ENCODE measurements around the gene NDUFB10. TPM values are rescaled to one million over a fixed set of nuclear protein-coding genes. Genes with fewer than 3 reads are reported as not detected.
A peak's percentile ranks its signal among the peaks of the same experiment; 100 is the strongest.

NDUFB10 gene
- total and polyA plus RNA-seq, 2 donors from 2014 or later: 123 to 432 TPM

- Histone ChIP-seq H3K9me3 (ENCODE audit: control insufficient read depth in 2 of 3, insufficient read depth in 1 of 3, low read length in 3 of 3) (no peaks in the 10 kb centered on the region), H3K27me3 (ENCODE audit: control insufficient read depth, insufficient read depth, low read length) (peaks cover 34% of the 10 kb centered on the region), H3K27ac (ENCODE audit: low read depth in 2 of 2, low read length in 2 of 2) (no peak overlapping the region), H3K4me3 (ENCODE audit: low read length in 3 of 3) (no peak overlapping the region), H3K9ac (ENCODE audit: low read length in 3 of 3) (no peak overlapping the region), H3K36me3 (ENCODE audit: control insufficient read depth in 2 of 3, insufficient read depth in 3 of 3, low read length in 3 of 3) (peaks cover 0 to 13% (median 8%) of the 10 kb centered on the region in 3 donors), H3K4me1 (ENCODE audit: control insufficient read depth in 2 of 3, insufficient read depth in 2 of 3, low read depth in 1 of 3, low read length in 3 of 3) (peaks cover 0 to 18% (median 8%) of the 10 kb centered on the region in 3 donors)
- FAIRE-seq (no peak), DNase-seq (peak in 1 of 5 donors; percentile 8)
- no peak for TF ChIP-seq CTCF (IDR thresholded peaks at IDR 0.05; ENCODE audit: borderline replicate concordance, extremely low read depth, insufficient read depth)
- intact Hi-C loops (cut with DNase I): no loop called here
Observed at GRCh38 chr16:1982013-1982433, 22.7 kb downstream of the NDUFB10 start.

- no peak for DNase-seq
- peaks cover 0 to 18% (median 8%) of the 10 kb centered on the region in 3 donors for H3K4me1 ChIP-seq (ENCODE audit: control insufficient read depth in 2 of 3, insufficient read depth in 2 of 3, low read depth in 1 of 3, low read length in 3 of 3)
Observed at GRCh38 chr16:1982991-1983543, 23.7 kb downstream of the NDUFB10 start.

GRCh38 chr16:1983544-1984346, 24.4 kb downstream of the NDUFB10 start, which contains the start of gene GFER:
GFER (plus strand) TSS chr16:1984193; CDS start chr16:1984219, 26 bp downstream.
- H3K36me3 ChIP-seq (ENCODE audit: control insufficient read depth in 2 of 3, insufficient read depth in 3 of 3, low read length in 3 of 3): peaks cover 0 to 12% (median 8%) of the 10 kb centered on the region in 3 donors
- FAIRE-seq (no peak), DNase-seq (peak; percentile 92 to 97 (median 96))
- intact Hi-C loops (cut with DNase I): no loop called here
- H3K27me3 ChIP-seq (ENCODE audit: control insufficient read depth, insufficient read depth, low read length): peaks cover 37% of the 10 kb centered on the region
- H3K9me3 ChIP-seq (ENCODE audit: control insufficient read depth in 2 of 3, insufficient read depth in 1 of 3, low read length in 3 of 3): no peaks in the 10 kb centered on the region
- peak; percentile 26 for TF ChIP-seq CTCF (IDR thresholded peaks at IDR 0.05; ENCODE audit: borderline replicate concordance, extremely low read depth, insufficient read depth)
- peaks cover 0 to 21% (median 8%) of the 10 kb centered on the region in 3 donors for H3K4me1 ChIP-seq (ENCODE audit: control insufficient read depth in 2 of 3, insufficient read depth in 2 of 3, low read depth in 1 of 3, low read length in 3 of 3)
- peak within 1 kb of the TSS in 2 of 3 donors; percentile 8 to 67 for H3K9ac ChIP-seq (ENCODE audit: low read length in 3 of 3)
- H3K4me3 ChIP-seq (ENCODE audit: low read length in 3 of 3): peak within 1 kb of the TSS; percentile 49 to 67 (median 56)
- H3K27ac ChIP-seq (ENCODE audit: low read depth in 2 of 2, low read length in 2 of 2): peak within 1 kb of the TSS; percentile 34 to 51

More at GRCh38 chr16:1982991-1983543, 23.7 kb downstream of the NDUFB10 start:
- TF ChIP-seq CTCF (IDR thresholded peaks at IDR 0.05; ENCODE audit: borderline replicate concordance, extremely low read depth, insufficient read depth): no peak
- Histone ChIP-seq H3K9me3 (ENCODE audit: control insufficient read depth in 2 of 3, insufficient read depth in 1 of 3, low read length in 3 of 3) (no peaks in the 10 kb centered on the region), H3K36me3 (ENCODE audit: control insufficient read depth in 2 of 3, insufficient read depth in 3 of 3, low read length in 3 of 3) (peaks cover 0 to 12% (median 8%) of the 10 kb centered on the region in 3 donors), H3K9ac (ENCODE audit: low read length in 3 of 3) (no peak overlapping the region), H3K27ac (ENCODE audit: low read depth in 2 of 2, low read length in 2 of 2) (no peak overlapping the region), H3K27me3 (ENCODE audit: control insufficient read depth, insufficient read depth, low read length) (peaks cover 34% of the 10 kb centered on the region), H3K4me3 (ENCODE audit: low read length in 3 of 3) (peak overlapping the region in 2 of 3 donors; percentile 49 to 66)
- FAIRE-seq: no peak
- intact Hi-C loops (cut with DNase I): no loop called here
